Heart left ventricle (tissue), 16 donors: ENCODE measurements around the gene TRAPPC3. TPM values are rescaled to one million over a fixed set of nuclear protein-coding genes. Genes with fewer than 3 reads are reported as not detected.

Experiments used
- ATAC-seq, 4 donors: fragments of 200-7000 bp; cut with Tn5 transposase; one replicate each; pipeline ENCODE4 v1.9.1; 2020 to 2022; ENCODE audit warnings: moderate library complexity in 4 of 4, mild to moderate bottlenecking in 3 of 4, moderate number of reproducible peaks in 1 of 4
- DNase-seq, 5 donors: peaks; one replicate each; pipeline ENCODE4 v3.0.0-alpha.2; 2020
- H3K27ac ChIP-seq, 12 donors: fragments of 200-600 bp; sonication (generic) in 4 of 12; one replicate each; pipeline versions ENCODE4 v1.5.0 to v1.8.0; 2016 to 2022; ENCODE audit warnings: mild to moderate bottlenecking in 2 of 12
- H3K27me3 ChIP-seq, 9 donors: fragments of 200-600 bp; sonication (generic) in 2 of 9; one replicate each; pipeline versions ENCODE4 v1.5.1 to v1.8.0; 2016 to 2022; ENCODE audit warnings: mild to moderate bottlenecking in 3 of 9
- H3K36me3 ChIP-seq, 9 donors: fragments of 200-600 bp; sonication (generic) in 2 of 9; one replicate each; pipeline versions ENCODE4 v1.5.0 to v1.8.0; 2018 to 2022; ENCODE audit warnings: mild to moderate bottlenecking in 2 of 9
- H3K4me1 ChIP-seq, 12 donors: fragments of 200-600 bp; sonication (generic) in 4 of 12; one replicate each; pipeline versions ENCODE4 v1.5.0 to v1.8.0; 2016 to 2022; ENCODE audit warnings: mild to moderate bottlenecking in 3 of 12
- H3K4me3 ChIP-seq, 12 donors: fragments of 200-600 bp; sonication (generic) in 4 of 12; one replicate each; pipeline versions ENCODE4 v1.5.0 to v1.8.0; 2017 to 2022; ENCODE audit warnings: mild to moderate bottlenecking in 9 of 12, moderate library complexity in 4 of 12
- H3K9me3 ChIP-seq, 12 donors: fragments of 200-600 bp; sonication (generic) in 4 of 12; one replicate each; pipeline versions ENCODE4 v1.5.0 to v1.8.0; 2016 to 2022; ENCODE audit warnings: mild to moderate bottlenecking in 1 of 12
- POLR2A ChIP-seq, 2 donors: fragments of 450-650 bp; IDR thresholded peaks; one replicate each; pipeline ENCODE4 v1.6.1; 2017; ENCODE audit warnings: antibody characterized with exemption in 2 of 2, mild to moderate bottlenecking in 2 of 2, moderate library complexity in 2 of 2
- WGBS, 4 donors: extraction: QIAGEN DNeasy Blood & Tissue Kit in 2 of 4; methylation state at CpG; one replicate each; pipeline versions ENCODE4 v1.1.5 to v1.1.7; 2013 to 2018; 5-methylcytosine and 5-hydroxymethylcytosine counted together
- intact Hi-C, 10 donors: fragments of 100-400 bp; cut with DNase I; formaldehyde crosslinking; loops; one replicate each; pipeline versions ENCODE4 v1.11.1 to v1.14.2; 2022
- polyA plus RNA-seq, 2 donors: library from polyadenylated mRNA; stranded (reverse); fragments of 200-250 nt; gene quantifications; one replicate each; pipeline ENCODE4 v1.2.3, GENCODE V29; 2013
- total RNA-seq, 9 donors: library from RNA; depleted of rRNA in 2 of 9; stranded (reverse); fragments of >200 nt in 2 of 9; fragmentation: NEBNext Ultra II Directional in 3 of 9; extraction: Animal tissue kit (Norgen Biotek cat#: 25700) in 3 of 9; gene quantifications; one replicate each; pipeline versions ENCODE4 v1.1.0 to v1.2.4, GENCODE V29; 2016 to 2023
- TF ChIP-seq, protein P1 (sequence below), 12 donors: fragments of 200-600 bp; sonication (generic) in 4 of 12; IDR thresholded peaks; one replicate each; pipeline versions ENCODE4 v1.5.0 to v1.8.0; 2018 to 2022; ENCODE audit warnings: antibody characterized with exemption in 12 of 12, mild to moderate bottlenecking in 5 of 12
- donor health status: ischemic (EF 13 %, LVEDD 7.1; RV severe dilation, severe dysfunction).
- donor health status: healthy with polysubstance abuse.
- donor health status: DM: no; HTN: yes; CAD: no.
- donor health status: DM: no; HTN: no; CAD: no.
- donor health status: ischemic (EF 25% LVEDD 6.9; RV normal size, moderate dysfunction).
- donor health status: ischemic (EF 25% LVEDD 5.7; RV mildly dilated, moderate dysfunction).
- donor health status: healthy.
- donor health status: DM: yes; HTN: yes; CAD: no.
- donor health status: ischemic (EF 35%, LVEDD 5.7; RV mildly dilated, moderate dysfunction).
- donor health status: nonischemic (EF 11% LVEDD 7.7; RV severe dilation, severe dysfunction).
- donor health status: DM: yes; HTN: yes; CAD: no.
- donor health status: PGD.
- donor health status: ischemic (EF 29% LVEDD 5.4; RV normal size, mild dysfunction).
- donor health status: nonischemic (EF 23%, LVEDD 6.1; RV moderate dilation, normal function).

The TRAPPC3 gene
- total and polyA plus RNA-seq, 11 donors = 40.8 to 89.6 (median 52.9) TPM

DNA sequence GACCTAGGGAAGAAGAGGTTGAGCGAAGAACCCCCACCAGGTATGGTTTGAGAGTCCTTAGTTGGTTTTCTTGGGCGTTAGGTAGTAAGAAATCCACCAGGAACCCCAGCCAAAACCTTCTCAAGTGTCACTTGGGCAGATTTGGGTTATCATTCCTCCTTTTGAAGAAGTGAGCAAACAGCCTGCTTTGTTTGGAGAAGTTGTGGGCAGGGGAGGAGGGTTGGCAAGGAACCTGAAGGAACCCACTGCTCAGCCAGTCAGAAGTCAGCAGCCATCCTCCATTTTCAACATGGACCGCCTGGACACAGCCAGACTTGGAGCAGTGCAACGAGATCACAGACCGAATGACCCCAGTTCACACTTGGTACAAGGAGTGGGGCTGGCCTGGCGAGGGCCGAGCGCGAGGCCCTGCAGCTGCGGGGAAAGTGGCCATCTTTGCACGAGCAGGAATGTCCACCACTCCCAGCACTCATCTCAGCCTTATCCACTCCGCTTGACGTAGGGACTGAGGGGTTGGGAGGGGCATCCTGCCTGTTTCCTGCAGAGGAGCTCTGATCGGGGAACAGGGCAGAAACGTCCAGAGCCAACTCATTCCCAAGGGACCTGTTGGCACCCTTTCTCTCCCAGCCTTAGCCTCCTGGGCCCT, 53.4 kb downstream of the TRAPPC3 start:
- WGBS, 4 donors = 60 to 71% (median 61%) methylated on average over 14 to 15 of the region's 15 CpGs

DNA sequence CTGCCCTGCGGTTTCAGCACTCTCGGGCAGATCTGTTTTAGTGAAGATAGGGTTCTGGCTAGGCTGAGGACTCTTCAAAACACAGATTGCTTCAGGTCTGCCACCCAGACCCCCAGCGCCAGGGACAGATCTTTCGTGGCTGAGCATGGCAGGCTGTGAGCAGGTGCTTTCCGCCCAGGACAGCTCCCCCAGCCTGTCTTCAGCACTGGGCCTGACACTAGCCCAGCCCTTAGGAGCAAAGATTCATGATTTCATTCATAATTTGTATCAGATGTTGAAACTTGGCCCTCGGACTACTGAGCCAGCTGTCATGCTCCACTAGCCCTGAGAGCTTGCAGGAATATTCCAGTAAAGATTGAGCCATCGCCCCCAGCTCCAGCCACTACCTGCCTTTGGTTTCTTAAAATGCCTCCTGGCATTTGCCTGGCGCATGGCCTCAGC, 54.6 kb downstream of the TRAPPC3 start:
- peak overlapping the region in 2 of 12 donors; percentile 22 to 63 for H3K27ac ChIP-seq
- intact Hi-C loops = loop anchor here in 9 of 10 donors (5.0 kb wide), 4 partner anchors 38 to 328 kb away; no protein-coding TSS in a partner anchor
- no peak for DNase-seq

More for the DNA sequence above, 53.4 kb downstream of the TRAPPC3 start:
- TF ChIP-seq POLR2A (IDR thresholded peaks at IDR 0.05) = no peak
- TF ChIP-seq, protein P1, sequence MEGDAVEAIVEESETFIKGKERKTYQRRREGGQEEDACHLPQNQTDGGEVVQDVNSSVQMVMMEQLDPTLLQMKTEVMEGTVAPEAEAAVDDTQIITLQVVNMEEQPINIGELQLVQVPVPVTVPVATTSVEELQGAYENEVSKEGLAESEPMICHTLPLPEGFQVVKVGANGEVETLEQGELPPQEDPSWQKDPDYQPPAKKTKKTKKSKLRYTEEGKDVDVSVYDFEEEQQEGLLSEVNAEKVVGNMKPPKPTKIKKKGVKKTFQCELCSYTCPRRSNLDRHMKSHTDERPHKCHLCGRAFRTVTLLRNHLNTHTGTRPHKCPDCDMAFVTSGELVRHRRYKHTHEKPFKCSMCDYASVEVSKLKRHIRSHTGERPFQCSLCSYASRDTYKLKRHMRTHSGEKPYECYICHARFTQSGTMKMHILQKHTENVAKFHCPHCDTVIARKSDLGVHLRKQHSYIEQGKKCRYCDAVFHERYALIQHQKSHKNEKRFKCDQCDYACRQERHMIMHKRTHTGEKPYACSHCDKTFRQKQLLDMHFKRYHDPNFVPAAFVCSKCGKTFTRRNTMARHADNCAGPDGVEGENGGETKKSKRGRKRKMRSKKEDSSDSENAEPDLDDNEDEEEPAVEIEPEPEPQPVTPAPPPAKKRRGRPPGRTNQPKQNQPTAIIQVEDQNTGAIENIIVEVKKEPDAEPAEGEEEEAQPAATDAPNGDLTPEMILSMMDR (IDR thresholded peaks at IDR 0.05) = no peak
- Histone ChIP-seq H3K36me3 (peaks cover 4 to 55% (median 46%) of the 10 kb centered on the region in 9 donors), H3K4me1 (peaks cover 0 to 50% (median 23%) of the 10 kb centered on the region in 12 donors), H3K27me3 (no peaks in the 10 kb centered on the region), H3K27ac (peak overlapping the region in 1 of 12 donors; percentile 38), H3K4me3 (no peak overlapping the region), H3K9me3 (no peaks in the 10 kb centered on the region)
- ATAC-seq = no peak
- intact Hi-C loops = loop anchor here in 9 of 10 donors (5.0 kb wide), 4 partner anchors 36 to 326 kb away; no protein-coding TSS in a partner anchor
- DNase-seq = no peak

DNA sequence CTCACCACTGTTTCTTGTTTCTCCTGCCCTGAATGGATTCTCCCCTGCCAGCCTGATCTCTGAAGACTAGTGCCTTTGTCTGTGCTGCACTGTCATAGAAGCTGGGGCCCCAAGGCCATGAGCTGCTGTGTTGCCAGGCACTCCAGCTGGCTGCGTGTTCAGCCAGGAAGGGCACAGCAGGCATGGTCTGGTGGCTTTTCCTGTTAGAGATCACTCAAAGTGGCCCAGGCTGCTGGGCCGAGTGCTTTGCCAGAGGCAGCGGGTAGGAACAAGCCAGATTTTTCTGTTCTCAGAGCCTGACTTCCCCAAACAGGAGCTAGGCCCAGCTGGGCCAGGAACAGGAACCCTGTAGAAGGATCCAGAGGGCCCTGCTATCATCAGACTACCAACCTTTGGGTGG, 55.4 kb downstream of the TRAPPC3 start:
- H3K4me1 ChIP-seq = peaks cover 0 to 54% (median 26%) of the 10 kb centered on the region in 12 donors
- peaks cover 4 to 57% (median 48%) of the 10 kb centered on the region in 9 donors for H3K36me3 ChIP-seq
- H3K9me3 ChIP-seq = no peaks in the 10 kb centered on the region
- WGBS, 4 donors = 58 to 87% (median 74%) methylated on average over 3 of the region's 3 CpGs
- DNase-seq = peak in 1 of 5 donors; percentile 65
- no peak overlapping the region for H3K4me3 ChIP-seq
- H3K27me3 ChIP-seq = no peaks in the 10 kb centered on the region
- peak; percentile 2 to 56 (median 28) for ATAC-seq
- H3K27ac ChIP-seq = peak overlapping the region in 5 of 12 donors; percentile 13 to 63 (median 22)
- no peak for TF ChIP-seq POLR2A (IDR thresholded peaks at IDR 0.05)
- TF ChIP-seq, protein P1 (IDR thresholded peaks at IDR 0.05) = no peak
- intact Hi-C loops = no loop called here

More for the DNA sequence above, 54.6 kb downstream of the TRAPPC3 start:
- Histone ChIP-seq H3K27me3 (no peaks in the 10 kb centered on the region), H3K9me3 (no peaks in the 10 kb centered on the region), H3K4me1 (peaks cover 0 to 53% (median 26%) of the 10 kb centered on the region in 12 donors), H3K36me3 (peaks cover 4 to 57% (median 48%) of the 10 kb centered on the region in 9 donors), H3K4me3 (no peak overlapping the region)
- ATAC-seq = no peak
- WGBS, 4 donors = 70 to 88% (median 81%) methylated on average over 5 to 8 of the region's 8 CpGs
- TF ChIP-seq, protein P1 (IDR thresholded peaks at IDR 0.05) = no peak
- TF ChIP-seq POLR2A (IDR thresholded peaks at IDR 0.05) = no peak

DNA sequence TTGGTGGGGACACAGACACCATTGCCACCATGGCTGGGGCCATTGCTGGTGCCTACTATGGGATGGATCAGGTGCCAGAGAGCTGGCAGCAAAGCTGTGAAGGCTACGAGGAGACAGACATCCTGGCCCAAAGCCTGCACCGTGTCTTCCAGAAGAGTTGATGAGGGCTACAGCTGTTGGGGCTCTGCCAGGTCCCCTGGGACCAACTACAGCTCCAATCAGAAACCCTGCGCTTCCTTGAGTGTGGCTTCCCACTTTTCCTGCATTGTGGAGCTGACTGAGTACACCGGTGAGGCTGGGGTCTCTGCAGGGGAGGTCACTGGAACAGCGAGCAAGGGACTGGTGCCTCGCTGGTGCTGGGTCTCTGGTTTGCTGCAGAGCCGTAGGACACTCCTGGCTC, 56.1 kb downstream of the TRAPPC3 start:
- Histone ChIP-seq H3K36me3 (peaks cover 4 to 57% (median 48%) of the 10 kb centered on the region in 9 donors), H3K4me3 (no peak overlapping the region), H3K27me3 (no peaks in the 10 kb centered on the region), H3K27ac (peak overlapping the region in 1 of 12 donors; percentile 13), H3K9me3 (no peaks in the 10 kb centered on the region), H3K4me1 (peaks cover 0 to 57% (median 28%) of the 10 kb centered on the region in 12 donors)
- ATAC-seq (no peak), DNase-seq (no peak)
- intact Hi-C loops = no loop called here
- TF ChIP-seq, protein P1 (IDR thresholded peaks at IDR 0.05) = no peak
- TF ChIP-seq POLR2A (IDR thresholded peaks at IDR 0.05) = no peak
- WGBS, 4 donors = 35 to 70% (median 66%) methylated on average over 4 to 7 of the region's 7 CpGs
